IMR-90 (cell line): ENCODE results near the gene LAMP5. TPM values are rescaled to one million over a fixed set of nuclear protein-coding genes. Genes with fewer than 3 reads are reported as not detected.

Source experiments
- ATAC-seq: fragments of 200-7000 bp; cut with Tn5 transposase; 2 replicates; pipeline ENCODE4 v1.9.1; 2020; ENCODE audit warnings: low read depth, mild to moderate bottlenecking, moderate library complexity
- BruUV-seq: library from RNA; stranded (reverse); fragments of 400-500 nt; replicated peaks from 2 replicates; lab custom pipeline; 2021; lab: Mats Ljungman, UMichigan
- CTCF ChIA-PET: fragments of 300-600 bp; formaldehyde crosslinking; extraction: SDS; loops from one replicate; lab custom pipeline; 2021; ENCODE audit warnings: antibody characterized with exemption; lab: Yijun Ruan, JAX
- POLR2A ChIA-PET: fragments of 300-600 bp; sonication (Branson Sonifier 250); formaldehyde crosslinking; loops from one replicate; lab custom pipeline; 2022; ENCODE audit warnings: antibody characterized with exemption; ENCODE audit not compliant: unreplicated experiment; lab: Charles Lee
- DNase-seq: peaks from one replicate; pipeline ENCODE4 v3.0.0; 2013
- H2AFZ ChIP-seq: replicated peaks from 2 replicates; pipeline ENCODE3; 2013; ENCODE audit warnings: low read length, mild to moderate bottlenecking; ENCODE audit not compliant: poor library complexity
- H2AK5ac ChIP-seq: 2 replicates; pipeline ENCODE4 v1.6.1; 2013; ENCODE audit warnings: low read depth, low read length, inconsistent platforms
- H2AK9ac ChIP-seq: replicated peaks from 2 replicates; pipeline ENCODE3; 2013; ENCODE audit warnings: mild to moderate bottlenecking, low read depth, low read length, moderate library complexity; ENCODE audit not compliant: poor library complexity
- H2BK120ac ChIP-seq: 2 replicates; pipeline ENCODE4 v1.6.1; 2013; ENCODE audit warnings: low read depth, low read length, inconsistent platforms
- H2BK15ac ChIP-seq: 3 replicates; pipeline ENCODE4 v1.6.1; 2013; ENCODE audit warnings: low read depth, low read length, inconsistent platforms
- H2BK20ac ChIP-seq: 2 replicates; pipeline ENCODE4 v1.6.1; 2013; ENCODE audit warnings: low read depth, mild to moderate bottlenecking, inconsistent platforms, low read length, moderate library complexity
- H2BK5ac ChIP-seq: 2 replicates; pipeline ENCODE4 v1.6.1; 2013; ENCODE audit warnings: mild to moderate bottlenecking, low read depth, low read length, inconsistent platforms; ENCODE audit not compliant: poor library complexity, severe bottlenecking
- H3K14ac ChIP-seq: replicated peaks from 2 replicates; pipeline ENCODE4 v1.6.1; 2013; ENCODE audit warnings: low read depth, low read length, inconsistent platforms
- H3K18ac ChIP-seq: 2 replicates; pipeline ENCODE4 v1.6.1; 2013; ENCODE audit warnings: low read depth, low read length, control low read depth
- H3K23ac ChIP-seq: 2 replicates; pipeline ENCODE4 v1.6.1; 2013; ENCODE audit warnings: low read depth, low read length, inconsistent platforms
- H3K27ac ChIP-seq: 2 replicates; pipeline ENCODE4 v1.5.1; 2013; ENCODE audit warnings: mild to moderate bottlenecking, control low read depth, low read length; ENCODE audit not compliant: insufficient read depth
- H3K27me3 ChIP-seq: 2 replicates; pipeline ENCODE4 v1.6.1; 2013; ENCODE audit warnings: low read length; ENCODE audit not compliant: control insufficient read depth, insufficient read depth
- H3K36me3 ChIP-seq: 2 replicates; pipeline ENCODE4 v1.6.1; 2013; ENCODE audit warnings: low read length, mixed read lengths; ENCODE audit not compliant: control insufficient read depth, insufficient read depth
- H3K4ac ChIP-seq: 2 replicates; pipeline ENCODE4 v1.6.1; 2013; ENCODE audit warnings: low read depth, low read length, inconsistent platforms
- H3K4me1 ChIP-seq: 2 replicates; pipeline ENCODE4 v1.6.1; 2013; ENCODE audit warnings: low read length, mixed read lengths; ENCODE audit not compliant: control insufficient read depth, insufficient read depth
- H3K4me2 ChIP-seq: 2 replicates; pipeline ENCODE4 v1.6.1; 2013; ENCODE audit warnings: low read depth, mild to moderate bottlenecking, control low read depth, low read length, moderate library complexity
- H3K4me3 ChIP-seq: 2 replicates; pipeline ENCODE4 v1.5.1; 2013; ENCODE audit warnings: low read depth, mild to moderate bottlenecking, control low read depth, low read length, moderate library complexity; ENCODE audit not compliant: insufficient read depth
- H3K56ac ChIP-seq: 2 replicates; pipeline ENCODE4 v1.6.1; 2013; ENCODE audit warnings: low read length, inconsistent platforms; ENCODE audit not compliant: insufficient read depth; ENCODE audit errors: extremely low read depth
- H3K79me1 ChIP-seq, 2 experiments: 2 replicates each; pipeline ENCODE4 v1.6.1; 2013; ENCODE audit warnings: low read length in 2 of 2, inconsistent platforms in 1 of 2, low read depth in 1 of 2
- H3K9ac ChIP-seq: 2 replicates; pipeline ENCODE4 v1.6.1; 2013; ENCODE audit warnings: low read depth, low read length, control low read depth
- H3K9me1 ChIP-seq: 2 replicates; pipeline ENCODE4 v1.6.1; 2013; ENCODE audit warnings: low read length, inconsistent platforms; ENCODE audit not compliant: insufficient read depth
- H3K9me3 ChIP-seq: 2 replicates; pipeline ENCODE4 v1.6.1; 2013; ENCODE audit warnings: low read length; ENCODE audit not compliant: control insufficient read depth, insufficient read depth
- H4K20me1 ChIP-seq: 2 replicates; pipeline ENCODE4 v1.6.1; 2013; ENCODE audit warnings: low read length, inconsistent platforms; ENCODE audit not compliant: insufficient read depth
- H4K5ac ChIP-seq: 2 replicates; pipeline ENCODE4 v1.6.1; 2013; ENCODE audit warnings: mild to moderate bottlenecking, low read depth, low read length, control low read depth
- H4K8ac ChIP-seq, 2 experiments: 2 replicates each; pipeline ENCODE4 v1.6.1; 2013; ENCODE audit warnings: low read depth in 2 of 2, low read length in 2 of 2, control low read depth in 1 of 2, inconsistent platforms in 1 of 2
- H4K91ac ChIP-seq: 2 replicates; pipeline ENCODE4 v1.6.1; 2013; ENCODE audit warnings: low read depth, low read length, inconsistent platforms; ENCODE audit not compliant: insufficient read depth
- CHD1 ChIP-seq: IDR thresholded peaks from 2 replicates; pipeline ENCODE4 v1.6.1; 2012; ENCODE audit warnings: low read depth, low read length, improper control_type of control experiment
- RCOR1 ChIP-seq: IDR thresholded peaks from 2 replicates; pipeline ENCODE4 v1.6.1; 2012; ENCODE audit warnings: mild to moderate bottlenecking, low read length, improper control_type of control experiment; ENCODE audit not compliant: insufficient replicate concordance
- WGBS, 2 experiments: methylation state at CpG; one replicate each; pipeline versions ENCODE4 v1.1.5 to v1.1.7; 2013; ENCODE audit warnings: missing lambda C conversion rate in 2 of 2; ENCODE audit not compliant: insufficient read length in 1 of 2; ENCODE audit errors: extremely low coverage in 2 of 2; 5-methylcytosine and 5-hydroxymethylcytosine counted together
- dilution Hi-C: fragments of 300-500 bp; cut with HindIII; formaldehyde crosslinking; loops from one replicate; pipeline ENCODE4 v1.14.3; 2018; ENCODE audit warnings: low sequenced_read_pairs; ENCODE audit not compliant: unreplicated experiment
- in situ Hi-C: fragments of 300-500 bp; cut with MboI; formaldehyde crosslinking; loops from 3 replicates; pipeline ENCODE4 v1.14.3; 2019; ENCODE audit warnings: low sequenced_read_pairs, inconsistent platforms, mixed read lengths
- intact Hi-C: fragments of 100-400 bp; cut with micrococcal nuclease; formaldehyde crosslinking; loops from 2 replicates; pipeline ENCODE4 v1.10.0; 2022
- polyA plus RNA-seq, 3 experiments: library from polyadenylated mRNA; depleted of rRNA; stranded (reverse); fragments of >200 nt; gene quantifications; 2 replicates each; pipeline ENCODE4 v1.2.3, GENCODE V29; 2012; ENCODE audit warnings: low replicate concordance in 1 of 3
- total RNA-seq: library from RNA; depleted of rRNA; stranded (reverse); fragments of >200 nt; gene quantifications from 2 replicates; pipeline ENCODE4 v1.2.3, GENCODE V29; 2012

The LAMP5 gene
- total and polyA plus RNA-seq, 2 of the 4 experiments (the other 2 are of a cell fraction), result not detected

GRCh38 chr20:9508696-9509178 is 5.7 kb upstream of the LAMP5 start:
- Histone ChIP-seq H2BK15ac (no peak overlapping the region), H3K36me3 (no peaks in the 10 kb centered on the region), H3K18ac (no peak overlapping the region), H4K5ac (no peak overlapping the region), H2BK20ac (no peak overlapping the region), H3K4me3 (no peak overlapping the region), H3K4me1 (no peaks in the 10 kb centered on the region), H3K4me2 (no peak overlapping the region), H3K79me1 (no peaks in the 10 kb centered on the region), H3K27me3 (peaks cover 61% of the 10 kb centered on the region), H3K27ac (no peak overlapping the region), H3K14ac (no peak overlapping the region), H4K91ac (no peak overlapping the region), H3K23ac (no peak overlapping the region; the same call in 1 of the 2 replicates), H3K56ac (no peak overlapping the region), H3K4ac (no peak overlapping the region), H2AK5ac (no peak overlapping the region), H2AK9ac (peak overlapping the region; percentile 52), H2BK120ac (no peak overlapping the region), H3K9ac (no peak overlapping the region), H2BK5ac (no peak overlapping the region), H2AFZ (peak overlapping the region; percentile 38), H4K8ac (no peak overlapping the region), H3K9me3 (peaks cover 5% of the 10 kb centered on the region; the same call in 1 of the 2 replicates), H4K20me1 (no peaks in the 10 kb centered on the region; the same call in 1 of the 2 replicates), H3K9me1 (no peaks in the 10 kb centered on the region)
- BruUV-seq, result no TSS peak
- WGBS, 2 experiments, result 12% methylated on average over 21 of the region's 30 CpGs; no CpG with 5 or more reads in 1 of the 2 experiments
- dilution Hi-C loops, result no loop called here
- ChIA-PET CTCF (no interaction called here), POLR2A (no interaction called here)
- TF ChIP-seq RCOR1 (no peak), CHD1 (no peak)
- in situ Hi-C loops, result no loop called here
- intact Hi-C loops, result no loop called here
- no peak for DNase-seq
- no peak for ATAC-seq
